ENCODE data around the gene CDK12. TPM values are rescaled to one million over a fixed set of nuclear protein-coding genes. Genes with fewer than 3 reads are reported as not detected.
A peak's percentile ranks its signal among the peaks of the same experiment; 100 is the strongest.
"Not testable (repeated sequence)": the region's sequence is repeated elsewhere in the genome, so short reads cannot be mapped to it uniquely, and the experiment has no call there.

The CDK12 gene
- total and polyA plus RNA-seq, 10 of the 15 experiments (the other 5 are each of a cell fraction or from before 2014, with no cell fraction given) = 3.2 to 55.1 (median 31.9) TPM

- ChIA-PET SMC1A (ENCODE audit: uncharacterized antibody, unreplicated experiment) (interaction anchor here (1.5 kb wide), 1 partner anchor 26 kb away, joined by 4 read pairs; the partner anchor contains the start of gene CDK12), CTCF (interaction anchor here (1.0 kb wide), 1 partner anchor 257 kb away, joined by 3 read pairs; no protein-coding TSS in a partner anchor), POLR2A (interaction anchor here (0.9 kb wide), 1 partner anchor 16 kb away, joined by 3 read pairs; no protein-coding TSS in a partner anchor)
- Histone ChIP-seq H3K4me2 (ENCODE audit: control insufficient read depth, insufficient read depth) (peak overlapping the region; percentile 46; the same call in 1 of the 2 replicates), H3K36me3 (ENCODE audit: control insufficient read depth in 2 of 2, insufficient read depth in 2 of 2, low read length in 1 of 2) (peaks cover 1 to 21% of the 10 kb centered on the region in 2 experiments; a peak in 3 of 4 replicates), H3K79me2 (ENCODE audit: control insufficient read depth, insufficient read depth, low read length) (peaks cover 21% of the 10 kb centered on the region), H3K4me1 (ENCODE audit: control insufficient read depth, insufficient read depth, low read length) (peaks cover 44% of the 10 kb centered on the region), H3K27ac (ENCODE audit: control insufficient read depth, insufficient read depth) (peak overlapping the region; percentile 47)
- H3K9ac ChIP-seq (ENCODE audit: control insufficient read depth, insufficient read depth, low read length); BruUV-seq (replicated peaks); H3K4me3 ChIP-seq; H3K9me3 ChIP-seq (replicated peaks; ENCODE audit: control insufficient read depth, insufficient read depth, low read length); in situ Hi-C loops (cut with MboI); intact Hi-C loops (cut with micrococcal nuclease; ENCODE audit: unreplicated experiment); RAD21 ChIA-PET (ENCODE audit: unreplicated experiment); FAIRE-seq; H2AFZ ChIP-seq (ENCODE audit: control insufficient read depth, low read depth, low read length); H3K27me3 ChIP-seq (replicated peaks in 1 of 2; ENCODE audit: control insufficient read depth in 2 of 2, insufficient read depth in 2 of 2, low read length in 1 of 2); H4K20me1 ChIP-seq (ENCODE audit: control insufficient read depth, insufficient read depth); DNase-seq (ENCODE audit: low read depth, low spot score): not testable (repeated sequence)
- 0 out of 2 replicates have a peak, but pooled peaks have one; percentile 38 for TF ChIP-seq PML (IDR thresholded peaks at IDR 0.05; ENCODE audit: low read length)
- ATAC-seq = peak; percentile 45
- 96% methylated on average over 3 of the region's 3 CpGs for WGBS (ENCODE audit: insufficient coverage, insufficient replicate concordance, low lambda C conversion rate, missing lambda C conversion rate)
These were observed 26.2 kb downstream of the CDK12 start for GRCh38 chr17:39487490-39487889.

- no peaks in the 10 kb centered on the region for H4K20me1 ChIP-seq (ENCODE audit: control insufficient read depth, insufficient read depth)
- H3K4me2 ChIP-seq (ENCODE audit: control insufficient read depth, insufficient read depth) = peak overlapping the region; percentile 46; the same call in 1 of the 2 replicates
- WGBS (ENCODE audit: insufficient coverage, insufficient replicate concordance, low lambda C conversion rate, missing lambda C conversion rate) = 99% methylated on average over 4 of the region's 4 CpGs
- DNase-seq (ENCODE audit: low read depth, low spot score) (no peak), FAIRE-seq (no peak), ATAC-seq (no peak)
- H3K36me3 ChIP-seq (ENCODE audit: control insufficient read depth in 2 of 2, insufficient read depth in 2 of 2, low read length in 1 of 2) = peaks cover 1 to 21% of the 10 kb centered on the region in 2 experiments
- RAD21 ChIA-PET (ENCODE audit: unreplicated experiment) = interaction anchor here (1.0 to 1.1 kb wide), 2 partner anchors 10 to 40 kb away, joined by 3 read pairs; no protein-coding TSS in a partner anchor
- peaks cover 46% of the 10 kb centered on the region for H3K4me1 ChIP-seq (ENCODE audit: control insufficient read depth, insufficient read depth, low read length)
- H3K9me3 ChIP-seq (replicated peaks; ENCODE audit: control insufficient read depth, insufficient read depth, low read length) = no peaks in the 10 kb centered on the region
- intact Hi-C loops (cut with micrococcal nuclease; ENCODE audit: unreplicated experiment) = no loop called here
- H3K27ac ChIP-seq (ENCODE audit: control insufficient read depth, insufficient read depth) = no peak overlapping the region
- no peak for TF ChIP-seq YBX1 (IDR thresholded peaks at IDR 0.05)
- no peak for TF ChIP-seq STAT1 (conservative IDR thresholded peaks at IDR 0.05)
- no peak for TF ChIP-seq PAX5 (IDR thresholded peaks at IDR 0.05; ENCODE audit: borderline replicate concordance, low read depth, low read length)
- TF ChIP-seq KAT2A (conservative IDR thresholded peaks at IDR 0.05; ENCODE audit: control insufficient read depth, low read depth, low read length) = no peak
- CTCF ChIA-PET = interaction anchor here (1.0 to 1.3 kb wide), 4 partner anchors 61 to 258 kb away, joined by 3 to 4 read pairs (median 3); no protein-coding TSS in a partner anchor
- BruUV-seq (replicated peaks) = no TSS peak
- SMC1A ChIA-PET (ENCODE audit: uncharacterized antibody, unreplicated experiment) = interaction anchor here (1.0 to 1.5 kb wide), 4 partner anchors 23 to 40 kb away, joined by 4 to 6 read pairs (median 4); partner anchors contain the start of genes CDK12 and MED1
- H3K9ac ChIP-seq (ENCODE audit: control insufficient read depth, insufficient read depth, low read length) = no peak overlapping the region
- H3K79me2 ChIP-seq (ENCODE audit: control insufficient read depth, insufficient read depth, low read length) = peaks cover 21% of the 10 kb centered on the region
- in situ Hi-C loops (cut with MboI) = no loop called here
- no peak overlapping the region for H2AFZ ChIP-seq (ENCODE audit: control insufficient read depth, low read depth, low read length)
- H3K27me3 ChIP-seq (replicated peaks in 1 of 2; ENCODE audit: control insufficient read depth in 2 of 2, insufficient read depth in 2 of 2, low read length in 1 of 2) = no peaks in the 10 kb centered on the region
- no peak overlapping the region for H3K4me3 ChIP-seq
- POLR2A ChIA-PET = interaction anchor here (0.9 to 1.0 kb wide), 3 partner anchors 15 to 716 kb away, joined by 3 to 4 read pairs (median 3); partner anchors contain the start of gene CDK12
These were observed 26.7 kb downstream of the CDK12 start for GRCh38 chr17:39487946-39488345.

- intact Hi-C loops (cut with micrococcal nuclease; ENCODE audit: unreplicated experiment); H3K4me1 ChIP-seq (ENCODE audit: control insufficient read depth, insufficient read depth, low read length); H3K9me3 ChIP-seq (replicated peaks; ENCODE audit: control insufficient read depth, insufficient read depth, low read length); H3K27ac ChIP-seq (ENCODE audit: control insufficient read depth, insufficient read depth); DNase-seq (ENCODE audit: low read depth, low spot score); H3K27me3 ChIP-seq (replicated peaks in 1 of 2; ENCODE audit: control insufficient read depth in 2 of 2, insufficient read depth in 2 of 2, low read length in 1 of 2); CTCF ChIA-PET; in situ Hi-C loops (cut with MboI); BruUV-seq (replicated peaks); FAIRE-seq; POLR2A ChIA-PET; H3K79me2 ChIP-seq (ENCODE audit: control insufficient read depth, insufficient read depth, low read length); ATAC-seq; H3K4me2 ChIP-seq (ENCODE audit: control insufficient read depth, insufficient read depth); H4K20me1 ChIP-seq (ENCODE audit: control insufficient read depth, insufficient read depth); H2AFZ ChIP-seq (ENCODE audit: control insufficient read depth, low read depth, low read length); H3K4me3 ChIP-seq; H3K9ac ChIP-seq (ENCODE audit: control insufficient read depth, insufficient read depth, low read length); RAD21 ChIA-PET (ENCODE audit: unreplicated experiment): not testable (repeated sequence)
- SMC1A ChIA-PET (ENCODE audit: uncharacterized antibody, unreplicated experiment) = interaction anchor here (1.0 kb wide), 1 partner anchor 34 kb away, joined by 3 read pairs; no protein-coding TSS in a partner anchor
- peaks cover 10 to 26% of the 10 kb centered on the region in 2 experiments for H3K36me3 ChIP-seq (ENCODE audit: control insufficient read depth in 2 of 2, insufficient read depth in 2 of 2, low read length in 1 of 2)
- 91% methylated on average over 8 of the region's 12 CpGs for WGBS (ENCODE audit: insufficient coverage, insufficient replicate concordance, low lambda C conversion rate, missing lambda C conversion rate)
These were observed 35.6 kb downstream of the CDK12 start for GRCh38 chr17:39496921-39497320.

Data from GM12878 (cell line).